Measurements from ENCODE around the gene FUS.

GRCh38 chr16:31199430-31200041 lies 19.6 kb downstream of the FUS start:
- TF ChIP-seq ZNF639 (tag by site-specific recombination; IDR thresholded peaks at IDR 0.05) (no peak), ZNF335 (tag by site-specific recombination; conservative IDR thresholded peaks at IDR 0.05) (no peak), REST (tag by site-specific recombination; IDR thresholded peaks at IDR 0.05) (no peak), ZNF112 (tag by site-specific recombination; IDR thresholded peaks at IDR 0.05) (no peak), CTCF (tag by site-specific recombination; IDR thresholded peaks at IDR 0.05) (no peak), ZNF596 (tag by site-specific recombination; IDR thresholded peaks at IDR 0.05) (no peak), ZNF366 (tag by site-specific recombination; conservative IDR thresholded peaks at IDR 0.05) (no peak), ZNF423 (tag by site-specific recombination; IDR thresholded peaks at IDR 0.05) (no peak)

Data from HEK293 (cell line).